HuH-7.5 (cell line): Measurements from ENCODE around the gene CTAGE1.

Source experiments
- DNase-seq: peaks from one replicate; pipeline ENCODE4 v3.0.0; 2011; ENCODE audit warnings: low spot score

CTAGE1 gene

DNA sequence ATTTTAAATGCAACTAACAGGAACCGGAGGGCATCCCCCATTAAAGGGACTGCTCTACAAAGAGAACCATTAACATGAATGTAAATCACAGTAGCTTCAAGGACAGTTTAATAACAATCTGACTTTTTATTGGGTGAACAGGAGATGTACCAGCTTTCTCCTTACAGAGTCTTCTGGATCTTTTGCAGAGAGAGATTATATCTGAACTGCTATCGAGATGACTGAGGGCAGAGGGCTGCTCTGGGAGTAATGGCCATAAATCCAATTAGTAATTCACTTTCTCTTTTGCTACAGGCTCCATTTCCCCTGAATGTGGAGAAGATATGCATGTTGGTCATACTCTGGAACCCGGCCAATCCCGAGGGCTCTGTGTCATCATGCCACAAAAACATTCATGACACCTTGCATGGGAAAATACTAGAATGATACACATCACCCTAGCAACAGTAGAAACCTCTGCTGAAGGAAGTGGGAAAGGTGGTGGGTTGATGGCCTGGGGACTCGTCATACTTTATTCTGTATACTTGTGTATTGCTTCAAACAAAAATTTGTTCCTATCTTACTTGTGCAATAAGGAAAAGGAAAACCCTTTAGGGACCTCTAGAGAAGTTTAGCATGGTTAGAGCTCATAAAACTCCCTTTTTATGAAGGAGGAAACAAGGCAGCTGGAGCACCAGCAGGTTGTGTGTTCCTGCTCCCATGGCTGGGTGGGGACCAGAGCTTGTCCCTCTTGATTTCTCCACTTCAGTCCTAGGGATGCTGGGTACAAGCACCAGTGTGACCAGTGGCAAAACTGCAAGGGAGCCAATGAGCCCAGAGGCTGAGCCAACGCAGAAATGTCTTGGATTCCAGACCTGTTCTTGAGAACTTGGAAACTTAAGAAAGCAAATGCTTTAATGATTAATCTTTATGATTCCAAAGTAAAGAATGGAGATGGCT, 26.0 kb downstream of the CTAGE1 start:
- DNase-seq = no peak

DNA sequence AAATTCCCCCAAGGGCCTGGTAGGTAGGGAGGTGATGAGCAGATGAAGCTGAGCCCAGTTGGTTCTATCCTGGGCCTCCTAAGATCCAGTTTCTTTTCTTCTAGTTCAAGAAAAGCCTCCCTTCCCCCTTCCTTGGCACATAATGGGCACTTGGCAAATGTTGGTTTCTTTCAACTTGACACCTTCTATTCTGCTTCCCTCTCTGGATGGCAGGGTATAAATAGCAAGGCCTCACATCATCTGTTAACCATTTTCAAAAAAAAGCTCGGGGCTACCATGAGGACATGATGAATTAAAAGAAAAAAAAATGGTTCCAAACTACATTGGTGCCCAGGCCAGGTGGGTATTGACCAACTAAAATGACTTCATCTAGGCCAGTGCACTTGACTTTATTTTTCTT, 29.9 kb downstream of the CTAGE1 start:
- no peak for DNase-seq

DNA sequence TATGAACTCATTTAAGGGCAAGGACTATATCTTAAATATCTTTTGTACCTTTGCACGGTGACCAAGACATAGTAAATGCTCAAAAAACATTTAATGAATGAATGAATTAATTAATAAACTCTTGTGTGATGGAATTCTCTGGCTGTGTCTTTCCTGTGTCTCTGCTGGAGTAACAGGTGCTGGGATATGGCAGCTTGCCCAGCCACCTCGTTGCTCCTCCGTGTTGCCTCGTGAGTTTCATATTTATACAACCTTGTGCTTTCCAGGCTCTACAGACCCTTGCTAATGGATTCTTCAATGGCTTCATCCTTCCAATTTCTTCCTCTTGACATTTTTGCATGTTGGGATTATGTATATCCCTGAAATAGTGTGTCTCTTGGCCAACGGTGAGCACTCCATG, 30.4 kb downstream of the CTAGE1 start:
- DNase-seq = no peak

DNA sequence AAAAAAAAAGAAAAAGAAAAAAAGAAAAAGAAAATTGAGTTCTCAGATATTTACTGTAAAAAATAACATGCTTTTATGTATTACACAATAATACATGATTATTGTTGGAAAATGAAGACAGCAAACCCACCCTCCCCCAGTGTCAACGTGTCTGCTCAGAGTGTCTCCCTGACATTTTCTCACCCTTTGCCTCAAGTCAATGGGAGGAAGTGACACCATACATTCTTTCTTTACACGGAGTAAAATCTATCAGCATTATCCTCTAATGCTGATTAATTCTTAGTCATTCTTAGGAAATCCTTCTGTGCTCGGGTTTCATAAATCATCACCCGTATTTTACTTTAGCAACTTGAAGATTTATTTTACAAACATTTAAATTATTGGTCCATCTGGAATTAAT, 32.0 kb downstream of the CTAGE1 start:
- no peak for DNase-seq

DNA sequence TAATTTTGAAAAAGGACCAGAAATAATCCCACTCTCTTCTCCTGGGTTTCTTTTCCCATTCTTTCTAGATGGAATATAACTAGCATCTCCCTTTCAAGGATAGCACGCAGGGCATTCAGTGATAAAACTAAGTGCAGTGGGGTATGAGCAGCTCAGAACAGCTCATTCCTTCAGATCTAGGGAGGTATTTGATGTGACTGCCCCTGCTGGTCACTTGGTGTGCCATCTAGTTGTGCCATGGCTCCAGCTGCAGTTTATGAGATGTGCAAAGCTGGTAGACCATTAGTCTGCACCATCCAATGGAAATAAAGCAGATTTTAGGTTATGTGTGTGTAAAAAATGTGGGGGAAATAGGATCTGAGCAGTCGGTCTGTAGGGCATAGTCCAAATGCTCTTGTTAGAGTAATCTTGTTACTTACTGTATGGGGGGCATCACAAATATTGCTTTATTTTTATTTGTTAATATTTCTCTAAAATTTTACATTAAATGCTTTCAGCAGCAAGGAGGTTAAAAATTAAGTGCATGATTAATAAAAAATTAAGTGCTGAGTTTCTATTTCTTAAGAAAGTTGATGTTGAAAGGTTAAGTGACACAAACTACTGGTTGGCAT, 38.9 kb downstream of the CTAGE1 start:
- DNase-seq = peak; percentile 19

DNA sequence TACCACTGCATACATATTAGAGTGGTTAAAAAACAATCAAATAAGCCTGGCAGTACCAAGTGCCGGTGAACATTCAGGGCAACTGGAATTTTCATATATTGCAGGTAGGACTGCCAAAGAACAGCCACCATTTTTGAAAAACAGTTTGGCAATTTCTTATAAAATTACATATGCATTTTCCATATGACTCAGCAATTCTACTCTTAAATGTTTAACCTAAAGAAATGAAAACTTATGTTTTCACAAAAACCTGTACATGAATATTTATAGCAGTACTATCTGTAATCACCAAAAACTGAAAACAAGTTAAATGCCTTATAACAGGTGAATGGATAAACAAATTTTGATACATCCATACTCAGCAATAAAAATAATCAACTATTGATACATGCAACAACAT, 39.9 kb downstream of the CTAGE1 start:
- DNase-seq = no peak

DNA sequence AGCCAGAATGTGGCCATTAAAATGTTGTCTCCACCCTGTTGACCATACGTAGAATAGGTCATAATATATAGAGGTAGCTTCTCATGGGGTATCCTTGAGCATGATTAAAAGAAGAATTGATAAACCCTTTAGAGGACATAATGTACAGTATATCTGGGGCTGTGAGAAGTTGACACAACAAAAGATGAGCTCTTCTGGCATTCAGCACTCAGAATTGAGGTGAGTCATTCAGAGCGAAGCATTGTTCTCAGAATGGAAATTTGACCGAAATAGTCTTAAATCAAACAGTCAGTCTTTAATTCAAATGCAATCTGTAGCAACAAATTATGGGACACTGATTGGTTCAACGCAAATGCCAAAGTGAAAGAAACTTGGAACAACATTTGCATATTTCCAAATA, 47.3 kb downstream of the CTAGE1 start:
- no peak for DNase-seq

DNA sequence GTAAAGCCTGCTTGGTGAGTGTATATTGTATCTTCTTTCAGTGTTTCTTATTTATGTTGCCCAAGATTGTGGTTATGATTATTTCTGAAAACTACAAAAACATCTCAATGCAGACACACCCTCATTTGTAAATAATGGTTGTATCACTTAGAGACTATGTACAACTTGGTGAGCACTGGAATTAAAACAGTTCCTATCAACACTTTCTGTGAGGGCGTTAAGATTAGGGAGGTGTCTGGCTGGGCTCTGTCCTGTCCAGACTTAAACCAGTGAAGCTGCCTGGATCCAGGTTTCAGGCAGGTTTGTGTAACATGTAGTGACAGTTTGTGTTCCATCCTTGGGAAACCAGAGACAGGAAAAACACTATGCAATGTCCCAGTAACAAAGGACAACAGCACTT, 49.7 kb downstream of the CTAGE1 start:
- no peak for DNase-seq

DNA sequence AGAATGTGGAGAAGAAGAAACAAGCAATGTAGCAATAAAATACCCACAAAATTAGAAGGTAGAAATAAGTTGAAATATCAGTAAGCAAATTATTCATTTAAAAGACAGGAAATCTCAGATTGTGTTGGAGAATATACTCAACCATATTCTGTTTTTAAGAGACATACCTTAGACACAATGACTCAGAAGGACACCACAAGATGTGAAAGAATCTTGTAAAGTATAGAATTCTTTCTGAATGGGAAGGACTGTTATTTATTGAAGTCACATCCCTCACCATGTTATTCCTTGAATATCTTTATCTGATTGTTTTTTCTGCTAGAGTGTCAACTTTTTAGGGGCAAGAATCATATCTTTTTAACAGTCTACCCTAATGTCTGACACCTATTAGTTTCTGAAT, 50.4 kb downstream of the CTAGE1 start:
- no peak for DNase-seq

DNA sequence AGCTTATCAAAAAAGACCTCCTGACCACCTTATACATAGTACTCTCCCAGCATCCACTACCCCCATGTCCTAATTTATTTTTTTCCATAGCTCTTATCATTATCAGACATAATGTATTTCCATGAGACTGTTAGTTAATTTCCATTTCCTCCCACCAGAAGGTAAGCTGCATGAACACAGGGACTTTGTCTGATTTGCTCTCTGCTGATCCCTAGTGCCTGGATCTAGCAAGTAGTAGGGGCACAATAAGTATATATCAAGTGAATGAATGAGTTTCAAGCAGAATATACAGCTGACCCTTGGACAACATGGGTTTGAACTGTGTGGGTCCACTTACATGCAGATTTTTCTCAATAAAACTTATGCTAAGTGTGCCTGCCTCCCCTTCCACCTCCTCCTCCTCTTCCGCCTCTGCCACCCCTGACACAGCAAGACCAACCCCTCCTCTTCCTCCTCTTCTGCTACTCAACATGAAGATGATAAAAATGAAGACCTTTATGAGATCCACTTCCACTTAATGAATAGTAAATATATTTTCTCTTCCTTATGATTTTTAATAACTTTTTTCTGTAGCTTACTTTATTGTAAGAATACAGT, 53.8 kb downstream of the CTAGE1 start:
- DNase-seq = no peak
